A549 (cell line): ENCODE measurements around the gene MAP3K1. TPM values are rescaled to one million over a fixed set of nuclear protein-coding genes. Genes with fewer than 3 reads are reported as not detected.

ENCODE experiments used
- ATAC-seq, 2 experiments: fragments of 200-7000 bp in 1 of 2; fragments of >200 bp in 1 of 2; cut with Nextera tagmentation in 1 of 2; cut with Tn5 transposase in 1 of 2; 3 replicates each; pipeline versions ENCODE4 v1.8.0 to v1.9.1; 2018 to 2020; ENCODE audit warnings: mild to moderate bottlenecking in 1 of 2, moderate library complexity in 1 of 2
- CTCF ChIA-PET: fragments of 300-600 bp; sonication (Branson Sonifier 250); formaldehyde crosslinking; extraction: SDS; loops from one replicate; lab custom pipeline; 2021; ENCODE audit warnings: antibody characterized with exemption, inconsistent platforms; lab: Yijun Ruan, JAX
- POLR2A ChIA-PET: fragments of 350-600 bp; formaldehyde crosslinking; extraction: SDS; loops from one replicate; lab custom pipeline; 2021; ENCODE audit warnings: antibody characterized with exemption, inconsistent platforms; lab: Yijun Ruan, JAX
- DNase-seq, 2 experiments: peaks; one replicate each; pipeline versions ENCODE4 v3.0.0 to v3.0.0-alpha.2; 2011 to 2016; ENCODE audit warnings: low read depth in 1 of 2, low spot score in 1 of 2
- FAIRE-seq: peaks from 2 replicates; lab custom pipeline; 2011; peaks lifted over from hg19 to GRCh38; lab: Jason Lieb, UNC
- H3K27ac ChIP-seq, 2 experiments: fragments of >200 bp; sonication (Bioruptor Twin); formaldehyde crosslinking; 3 replicates each; pipeline ENCODE4 v1.5.1; 2016 to 2017
- H3K4me1 ChIP-seq: fragments of >200 bp; sonication (Bioruptor Twin); formaldehyde crosslinking; 3 replicates; pipeline ENCODE4 v1.6.1; 2016
- H3K4me2 ChIP-seq: fragments of >200 bp; sonication (Bioruptor Twin); formaldehyde crosslinking; 3 replicates; pipeline ENCODE4 v1.6.1; 2016
- H3K4me3 ChIP-seq: fragments of >200 bp; sonication (Bioruptor Twin); formaldehyde crosslinking; 3 replicates; pipeline ENCODE4 v1.5.1; 2016
- H3K9me3 ChIP-seq: fragments of >200 bp; sonication (Bioruptor Twin); formaldehyde crosslinking; 3 replicates; pipeline ENCODE4 v1.6.1; 2016
- CEBPB ChIP-seq, 2 experiments: fragments of >200 bp in 1 of 2; sonication (Bioruptor Twin) in 1 of 2; formaldehyde crosslinking in 1 of 2; IDR thresholded peaks; 2 replicates each; pipeline ENCODE4 v1.6.1; 2012 to 2016
- CHD2 ChIP-seq: fragments of 150-350 bp; IDR thresholded peaks from 2 replicates; pipeline ENCODE4 v1.6.1; 2014; ENCODE audit warnings: low read length; ENCODE audit not compliant: partially characterized antibody
- CTCF ChIP-seq: fragments of >200 bp; sonication (Bioruptor Twin); formaldehyde crosslinking; IDR thresholded peaks from 3 replicates; pipeline ENCODE4 v1.5.1; 2016
- EHF ChIP-seq: fragments of 250-450 bp; sonication (Bioruptor Pico); IDR thresholded peaks from 2 replicates; pipeline ENCODE4 v1.5.0; 2020; ENCODE audit warnings: mild to moderate bottlenecking
- EHMT2 ChIP-seq: fragments of 200-600 bp; sonication (generic); IDR thresholded peaks from 2 replicates; pipeline ENCODE4 v1.6.1; 2016; ENCODE audit warnings: antibody characterized with exemption, low read depth, mild to moderate bottlenecking, moderate library complexity
- FOSB ChIP-seq: fragments of 250-450 bp; sonication (Bioruptor Pico); IDR thresholded peaks from 2 replicates; pipeline ENCODE4 v1.5.0; 2020; ENCODE audit warnings: mild to moderate bottlenecking, moderate library complexity
- GATA3 ChIP-seq: IDR thresholded peaks from 2 replicates; pipeline ENCODE4 v1.6.1; 2012; ENCODE audit warnings: borderline replicate concordance
- HEYL ChIP-seq: fragments of 250-450 bp; sonication (Bioruptor Pico); IDR thresholded peaks from 2 replicates; pipeline ENCODE4 v1.8.0; 2021; ENCODE audit warnings: mild to moderate bottlenecking, moderate library complexity
- HOXA7 ChIP-seq: fragments of 250-450 bp; sonication (Bioruptor Pico); IDR thresholded peaks from 2 replicates; pipeline ENCODE4 v1.5.0; 2020; ENCODE audit warnings: mild to moderate bottlenecking, moderate library complexity
- HOXB13 ChIP-seq: fragments of 250-450 bp; sonication (Bioruptor Pico); IDR thresholded peaks from 2 replicates; pipeline ENCODE4 v1.5.0; 2020; ENCODE audit warnings: low read depth, mild to moderate bottlenecking, moderate library complexity
- JUN ChIP-seq, 2 experiments: fragments of >200 bp; sonication (Bioruptor Twin); formaldehyde crosslinking; IDR thresholded peaks; 2 replicates in 1 of 2; 3 replicates in 1 of 2; pipeline ENCODE4 v1.6.1; 2016 to 2017
- MAFK ChIP-seq: fragments of 450-650 bp; IDR thresholded peaks from 2 replicates; pipeline ENCODE4 v1.6.1; 2014; ENCODE audit not compliant: partially characterized antibody
- MAX ChIP-seq: IDR thresholded peaks from 2 replicates; pipeline ENCODE4 v1.6.1; 2012
- MAZ ChIP-seq: fragments of 150-350 bp; IDR thresholded peaks from 2 replicates; pipeline ENCODE4 v1.6.1; 2014; ENCODE audit warnings: antibody characterized with exemption, low read depth, low read length, borderline replicate concordance
- NFE2L2 ChIP-seq: fragments of 150-350 bp; conservative IDR thresholded peaks from 2 replicates; pipeline ENCODE4 v1.6.1; 2014; ENCODE audit warnings: low read length
- PBX3 ChIP-seq: IDR thresholded peaks from 2 replicates; pipeline ENCODE4 v1.6.1; 2012
- RAD21 ChIP-seq, 2 experiments: fragments of >200 bp in 1 of 2; sonication (Bioruptor Twin) in 1 of 2; formaldehyde crosslinking in 1 of 2; IDR thresholded peaks in 1 of 2; conservative IDR thresholded peaks in 1 of 2; 2 replicates in 1 of 2; 3 replicates in 1 of 2; pipeline ENCODE4 v1.6.1; 2012 to 2018; ENCODE audit warnings: inconsistent platforms in 1 of 2
- RARB ChIP-seq: fragments of 250-450 bp; sonication (Bioruptor Pico); IDR thresholded peaks from 2 replicates; pipeline ENCODE4 v1.8.0; 2021; ENCODE audit warnings: mild to moderate bottlenecking, moderate library complexity
- RCOR1 ChIP-seq: fragments of 150-350 bp; IDR thresholded peaks from 2 replicates; pipeline ENCODE4 v1.6.1; 2014; ENCODE audit warnings: antibody characterized with exemption, low read length, low read depth
- REST ChIP-seq: fragments of 200-600 bp; sonication (generic); IDR thresholded peaks from 2 replicates; pipeline ENCODE4 v1.6.1; 2016; ENCODE audit warnings: antibody characterized with exemption, mild to moderate bottlenecking, moderate library complexity
- RNF2 ChIP-seq: fragments of 200-600 bp; sonication (generic); IDR thresholded peaks from 2 replicates; pipeline ENCODE4 v1.6.1; 2016; ENCODE audit warnings: low read depth, mild to moderate bottlenecking, antibody characterized with exemption, moderate library complexity, borderline replicate concordance
- ZSCAN20 ChIP-seq: fragments of 250-450 bp; sonication (Bioruptor Pico); IDR thresholded peaks from 2 replicates; pipeline ENCODE4 v1.8.0; 2022; ENCODE audit warnings: mild to moderate bottlenecking, moderate library complexity
- WGBS: methylation state at CpG from one replicate; pipeline ENCODE4 v1.1.6; 2017; ENCODE audit errors: missing lambda C conversion rate; 5-methylcytosine and 5-hydroxymethylcytosine counted together
- polyA plus RNA-seq, 4 experiments: library from polyadenylated mRNA; depleted of rRNA in 3 of 4; stranded (reverse); fragments of >200 nt; fragmentation: RNase III in 1 of 4; extraction: RNeasy Plus Mini Kit Qiagen cat#74134 plus additional on column Dnase treatment in 1 of 4; gene quantifications; 2 replicates in 3 of 4; 3 replicates in 1 of 4; pipeline ENCODE4 v1.2.3, GENCODE V29; 2011 to 2017

Gene MAP3K1
- polyA plus RNA-seq, 2 of the 4 experiments (the other 2 are of a cell fraction): 1.9 to 5.1 TPM

GRCh38 chr5:56856541-56857178 is 41.3 kb downstream of the MAP3K1 start:
- H3K4me3 ChIP-seq: no peak overlapping the region
- ChIA-PET POLR2A (no interaction called here), CTCF (no interaction called here)
- peaks cover 9% of the 10 kb centered on the region; the same call in 2 of the 3 replicates for H3K4me1 ChIP-seq
- H3K9me3 ChIP-seq: no peaks in the 10 kb centered on the region
- FAIRE-seq (no peak), ATAC-seq (no peak), DNase-seq (no peak)
- TF ChIP-seq RAD21 (conservative IDR thresholded peaks at IDR 0.05 in 1 of 2, IDR thresholded peaks at IDR 0.05 in 1 of 2) (0 out of 5 replicates have a peak, but pooled peaks of 1 of the 2 experiments have one; percentile 4), HOXB13 (CRISPR knock-in tag) (no peak), EHMT2 (no peak)
- no peak overlapping the region for H3K4me2 ChIP-seq
- no peak overlapping the region for H3K27ac ChIP-seq
- 89% methylated on average over 5 of the region's 5 CpGs for WGBS

GRCh38 chr5:56858777-56859442 is 43.6 kb downstream of the MAP3K1 start:
- no peak for TF ChIP-seq EHF (CRISPR knock-in tag)
- TF ChIP-seq PBX3: no peak
- no peak for TF ChIP-seq FOSB (CRISPR knock-in tag)
- no peak for TF ChIP-seq GATA3
- no peak for TF ChIP-seq MAZ
- TF ChIP-seq CHD2: no peak
- TF ChIP-seq RNF2: no peak
- no peak for TF ChIP-seq HOXA7 (CRISPR knock-in tag)
- TF ChIP-seq HEYL: no peak
- TF ChIP-seq NFE2L2: no peak
- no peak for TF ChIP-seq CTCF
- TF ChIP-seq RARB (CRISPR knock-in tag): no peak
- TF ChIP-seq CEBPB (IDR thresholded peaks at IDR 0.05): no peak
- no peak for TF ChIP-seq RCOR1
- no peak for TF ChIP-seq REST
- TF ChIP-seq EHMT2: no peak
- no peak for TF ChIP-seq MAX
- no peak for TF ChIP-seq MAFK
- no peak for TF ChIP-seq ZSCAN20 (CRISPR knock-in tag)
- no peak for TF ChIP-seq JUN (IDR thresholded peaks at IDR 0.05)
- CTCF ChIA-PET: interaction anchor here (1.0 to 3.1 kb wide), 3 partner anchors 21 to 594 kb away, joined by 3 to 16 read pairs (median 4); no protein-coding TSS in a partner anchor
- no peak for ATAC-seq
- no peak for DNase-seq
- no peak for FAIRE-seq
- H3K4me2 ChIP-seq: no peak overlapping the region
- WGBS: 73% methylated on average over 2 of the region's 2 CpGs
- H3K9me3 ChIP-seq: no peaks in the 10 kb centered on the region
- peaks cover 5% of the 10 kb centered on the region; the same call in 1 of the 3 replicates for H3K4me1 ChIP-seq
- H3K27ac ChIP-seq: no peak overlapping the region
- no peak overlapping the region for H3K4me3 ChIP-seq
- POLR2A ChIA-PET: no interaction called here
